HG02885 (cell line): Measurements from ENCODE around the gene FASTK.
"Not testable (repeated sequence)": the region's sequence is repeated elsewhere in the genome, so short reads cannot be mapped to it uniquely, and the experiment has no call there.

ENCODE experiments used
- ATAC-seq: cut with Tn5 transposase; IDR thresholded peaks from one replicate; pipeline ENCODE4 v1.9.1; 2021; ENCODE audit warnings: mild to moderate bottlenecking; ENCODE audit not compliant: unreplicated experiment, poor library complexity

FASTK gene

GRCh38 chr7:151056666-151057505 is 23.7 kb downstream of the FASTK start:
- ATAC-seq, result no peak

- ATAC-seq, result no peak
These were observed 24.3 kb downstream of the FASTK start for GRCh38 chr7:151056283-151056665.

GRCh38 chr7:151053751-151054150 is 26.9 kb downstream of the FASTK start:
- ATAC-seq, result no peak

GRCh38 chr7:151053096-151053495 is 27.5 kb downstream of the FASTK start:
- no peak for ATAC-seq

GRCh38 chr7:151051108-151051507 is 29.5 kb downstream of the FASTK start:
- no peak for ATAC-seq

- ATAC-seq, result no peak
These were observed 31.6 kb downstream of the FASTK start for GRCh38 chr7:151048911-151049463.

- no peak for ATAC-seq
These were observed 32.4 kb downstream of the FASTK start, which contains the start of gene ASIC3 for GRCh38 chr7:151047976-151048815. Gene ASIC3, plus strand, starts transcription at chr7:151048531. Its CDS starts 355 bp downstream, at chr7:151048886.

GRCh38 chr7:151046603-151047573 is 33.7 kb downstream of the FASTK start:
- no peak for ATAC-seq

GRCh38 chr7:151045967-151046366 is 34.6 kb downstream of the FASTK start:
- no peak for ATAC-seq

- no peak for ATAC-seq
These were observed 35.3 kb downstream of the FASTK start for GRCh38 chr7:151045262-151045661.

- no peak for ATAC-seq
These were observed 36.6 kb downstream of the FASTK start for GRCh38 chr7:151043959-151044358.

- ATAC-seq, result not testable (repeated sequence)
These were observed 37.2 kb downstream of the FASTK start for GRCh38 chr7:151043449-151043848.

GRCh38 chr7:151040616-151041375 is 39.8 kb downstream of the FASTK start:
- no peak for ATAC-seq

GRCh38 chr7:151039850-151040548 is 40.6 kb downstream of the FASTK start:
- ATAC-seq, result no peak

- ATAC-seq, result no peak
These were observed 41.4 kb downstream of the FASTK start for GRCh38 chr7:151038951-151039849.

GRCh38 chr7:151035902-151036301 is 44.7 kb downstream of the FASTK start:
- no peak for ATAC-seq

- ATAC-seq, result no peak
These were observed 45.4 kb downstream of the FASTK start for GRCh38 chr7:151035026-151035717.
